SK-N-SH (cell line): Measurements from ENCODE around the gene KCTD21.
"Not testable (repeated sequence)": the region's sequence is repeated elsewhere in the genome, so short reads cannot be mapped to it uniquely, and the experiment has no call there.

Source experiments
- EP300 ChIP-seq, 2 experiments: IDR thresholded peaks; 2 replicates each; pipeline versions ENCODE4 v1.4.0 to v1.6.1; 2012; ENCODE audit warnings: borderline replicate concordance in 1 of 2, low read depth in 1 of 2, low read length in 1 of 2
- TAF1 ChIP-seq: IDR thresholded peaks from 2 replicates; pipeline ENCODE4 v1.6.1; 2012; ENCODE audit warnings: low read depth, mild to moderate bottlenecking, low read length, moderate library complexity, borderline replicate concordance
- TF ChIP-seq, protein P1 (sequence below): fragments of 200-600 bp; sonication (generic); IDR thresholded peaks from 2 replicates; pipeline ENCODE4 v1.6.1; 2017; ENCODE audit warnings: antibody characterized with exemption, mild to moderate bottlenecking, moderate library complexity
- TF ChIP-seq, protein P2 (sequence below): IDR thresholded peaks from 2 replicates; pipeline ENCODE4 v1.4.0; 2012; ENCODE audit warnings: low read depth, borderline replicate concordance

DNA sequence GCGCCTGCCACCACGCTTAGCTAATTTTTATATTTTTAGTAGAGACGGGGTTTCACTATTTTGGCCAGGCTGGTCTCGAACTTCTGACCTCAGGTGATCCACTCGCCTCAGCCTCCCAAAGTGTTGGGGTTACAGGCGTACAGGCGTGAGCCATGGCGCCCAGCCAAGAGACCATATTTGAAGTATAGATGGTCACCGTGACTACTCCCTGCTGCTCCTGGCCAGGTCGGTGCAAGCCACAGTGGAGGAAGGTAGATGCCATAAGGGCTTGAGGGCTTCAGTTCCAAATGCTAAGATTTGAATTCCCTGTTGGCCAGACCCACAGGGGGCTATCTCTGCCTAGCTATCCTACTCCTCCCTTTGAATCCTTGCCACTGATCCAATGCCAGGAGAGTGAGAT lies 34.3 kb upstream of the KCTD21 start:
- TF ChIP-seq, protein P1, sequence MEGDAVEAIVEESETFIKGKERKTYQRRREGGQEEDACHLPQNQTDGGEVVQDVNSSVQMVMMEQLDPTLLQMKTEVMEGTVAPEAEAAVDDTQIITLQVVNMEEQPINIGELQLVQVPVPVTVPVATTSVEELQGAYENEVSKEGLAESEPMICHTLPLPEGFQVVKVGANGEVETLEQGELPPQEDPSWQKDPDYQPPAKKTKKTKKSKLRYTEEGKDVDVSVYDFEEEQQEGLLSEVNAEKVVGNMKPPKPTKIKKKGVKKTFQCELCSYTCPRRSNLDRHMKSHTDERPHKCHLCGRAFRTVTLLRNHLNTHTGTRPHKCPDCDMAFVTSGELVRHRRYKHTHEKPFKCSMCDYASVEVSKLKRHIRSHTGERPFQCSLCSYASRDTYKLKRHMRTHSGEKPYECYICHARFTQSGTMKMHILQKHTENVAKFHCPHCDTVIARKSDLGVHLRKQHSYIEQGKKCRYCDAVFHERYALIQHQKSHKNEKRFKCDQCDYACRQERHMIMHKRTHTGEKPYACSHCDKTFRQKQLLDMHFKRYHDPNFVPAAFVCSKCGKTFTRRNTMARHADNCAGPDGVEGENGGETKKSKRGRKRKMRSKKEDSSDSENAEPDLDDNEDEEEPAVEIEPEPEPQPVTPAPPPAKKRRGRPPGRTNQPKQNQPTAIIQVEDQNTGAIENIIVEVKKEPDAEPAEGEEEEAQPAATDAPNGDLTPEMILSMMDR: not testable (repeated sequence)
- TF ChIP-seq, protein P2, sequence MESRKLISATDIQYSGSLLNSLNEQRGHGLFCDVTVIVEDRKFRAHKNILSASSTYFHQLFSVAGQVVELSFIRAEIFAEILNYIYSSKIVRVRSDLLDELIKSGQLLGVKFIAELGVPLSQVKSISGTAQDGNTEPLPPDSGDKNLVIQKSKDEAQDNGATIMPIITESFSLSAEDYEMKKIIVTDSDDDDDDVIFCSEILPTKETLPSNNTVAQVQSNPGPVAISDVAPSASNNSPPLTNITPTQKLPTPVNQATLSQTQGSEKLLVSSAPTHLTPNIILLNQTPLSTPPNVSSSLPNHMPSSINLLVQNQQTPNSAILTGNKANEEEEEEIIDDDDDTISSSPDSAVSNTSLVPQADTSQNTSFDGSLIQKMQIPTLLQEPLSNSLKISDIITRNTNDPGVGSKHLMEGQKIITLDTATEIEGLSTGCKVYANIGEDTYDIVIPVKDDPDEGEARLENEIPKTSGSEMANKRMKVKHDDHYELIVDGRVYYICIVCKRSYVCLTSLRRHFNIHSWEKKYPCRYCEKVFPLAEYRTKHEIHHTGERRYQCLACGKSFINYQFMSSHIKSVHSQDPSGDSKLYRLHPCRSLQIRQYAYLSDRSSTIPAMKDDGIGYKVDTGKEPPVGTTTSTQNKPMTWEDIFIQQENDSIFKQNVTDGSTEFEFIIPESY: not testable (repeated sequence)
- not testable (repeated sequence) for TF ChIP-seq EP300 (IDR thresholded peaks at IDR 0.05; ENCODE audit: borderline replicate concordance in 1 of 2, low read depth in 1 of 2, low read length in 1 of 2); TAF1
